GM23338 (cell line): ENCODE results near the gene SLC12A5. TPM values are rescaled to one million over a fixed set of nuclear protein-coding genes. Genes with fewer than 3 reads are reported as not detected.

Source experiments
- ATAC-seq: fragments of 200-7000 bp; cut with Tn5 transposase; 3 replicates; pipeline ENCODE4 v1.9.1; 2020
- DNase-seq: peaks from one replicate; pipeline ENCODE4 v3.0.0-alpha.2; 2015; ENCODE audit warnings: low spot score
- H2AFZ ChIP-seq: fragments of 200-600 bp; sonication (generic); 2 replicates; pipeline ENCODE4 v1.8.0; 2016; ENCODE audit warnings: antibody characterized with exemption, mild to moderate bottlenecking, moderate library complexity
- H3F3A ChIP-seq: fragments of 200-600 bp; sonication (generic); replicated peaks from 2 replicates; pipeline ENCODE4 v1.8.0; 2017; ENCODE audit warnings: antibody characterized with exemption, mixed run types, low read depth
- H3K27ac ChIP-seq: fragments of 200-600 bp; sonication (generic); 2 replicates; pipeline ENCODE4 v1.6.1; 2016; ENCODE audit warnings: low read depth
- H3K27me3 ChIP-seq: fragments of 200-600 bp; sonication (generic); 2 replicates; pipeline ENCODE4 v1.8.0; 2016; ENCODE audit warnings: mild to moderate bottlenecking, mixed run types, moderate library complexity; ENCODE audit not compliant: insufficient read depth
- H3K36me3 ChIP-seq: fragments of 200-600 bp; sonication (generic); 2 replicates; pipeline ENCODE4 v1.8.0; 2016; ENCODE audit warnings: mild to moderate bottlenecking; ENCODE audit not compliant: insufficient read depth
- H3K4me1 ChIP-seq: fragments of 200-600 bp; sonication (generic); 2 replicates; pipeline ENCODE4 v1.8.0; 2016; ENCODE audit warnings: mild to moderate bottlenecking, moderate library complexity; ENCODE audit not compliant: insufficient read depth
- H3K4me2 ChIP-seq: fragments of 200-600 bp; sonication (generic); 2 replicates; pipeline ENCODE4 v1.7.1; 2017; ENCODE audit warnings: mixed run types
- H3K4me3 ChIP-seq: fragments of 200-600 bp; sonication (generic); 2 replicates; pipeline ENCODE4 v1.6.1; 2016; ENCODE audit warnings: mixed run types
- H3K79me2 ChIP-seq: fragments of 200-600 bp; sonication (generic); replicated peaks from 2 replicates; pipeline ENCODE4 v1.8.0; 2017; ENCODE audit warnings: mild to moderate bottlenecking; ENCODE audit not compliant: insufficient read depth
- H3K9me2 ChIP-seq: fragments of 200-600 bp; sonication (generic); 2 replicates; pipeline ENCODE4 v1.8.0; 2017; ENCODE audit not compliant: insufficient read depth
- H4K20me1 ChIP-seq: fragments of 200-600 bp; sonication (generic); replicated peaks from 2 replicates; pipeline ENCODE4 v1.8.0; 2017; ENCODE audit warnings: mild to moderate bottlenecking; ENCODE audit not compliant: insufficient read depth
- H3K27ac Mint-ChIP-seq: 2 replicates; pipeline ENCODE4 v1.8.0; 2020; ENCODE audit warnings: inconsistent platforms, mild to moderate bottlenecking, moderate library complexity, mixed read lengths
- H3K27me3 Mint-ChIP-seq: 3 replicates; pipeline ENCODE4 v1.8.0; 2022; ENCODE audit warnings: low read depth, mild to moderate bottlenecking, moderate library complexity, mixed read lengths, inconsistent platforms; ENCODE audit not compliant: insufficient read depth, poor library complexity
- H3K36me3 Mint-ChIP-seq: 3 replicates; pipeline ENCODE4 v1.8.0; 2021; ENCODE audit warnings: low read depth, mild to moderate bottlenecking, inconsistent platforms, moderate library complexity, mixed read lengths
- H3K4me1 Mint-ChIP-seq: 3 replicates; pipeline ENCODE4 v1.8.0; 2020; ENCODE audit warnings: mild to moderate bottlenecking, inconsistent platforms, mixed read lengths
- H3K4me3 Mint-ChIP-seq: 3 replicates; pipeline ENCODE4 v1.8.0; 2021; ENCODE audit warnings: moderate library complexity, mild to moderate bottlenecking, inconsistent platforms, mixed read lengths
- H3K9me3 Mint-ChIP-seq: 3 replicates; pipeline ENCODE4 v1.8.0; 2020; ENCODE audit warnings: moderate library complexity, mild to moderate bottlenecking, inconsistent platforms, mixed read lengths
- CREB1 ChIP-seq: fragments of 250-450 bp; sonication (Bioruptor Pico); IDR thresholded peaks from 2 replicates; pipeline ENCODE4 v1.5.0; 2020; ENCODE audit warnings: low read depth, mild to moderate bottlenecking, moderate library complexity
- CTCF ChIP-seq, 2 experiments: fragments of 200-600 bp in 1 of 2; sonication (generic) in 1 of 2; conservative IDR thresholded peaks; 2 replicates each; pipeline versions ENCODE4 v1.5.1 to v1.6.1; 2016 to 2017; ENCODE audit warnings: antibody characterized with exemption in 2 of 2, low read depth in 2 of 2, mild to moderate bottlenecking in 2 of 2, moderate library complexity in 1 of 2
- ETS1 ChIP-seq: IDR thresholded peaks from 2 replicates; pipeline ENCODE4 v1.6.1; 2016; ENCODE audit warnings: antibody characterized with exemption
- EZH2 ChIP-seq: fragments of 200-600 bp; sonication (generic); IDR thresholded peaks from one replicate; pipeline ENCODE4 v1.8.0; 2017; ENCODE audit warnings: antibody characterized with exemption, mild to moderate bottlenecking, low read depth; ENCODE audit not compliant: unreplicated experiment
- EZH2phosphoT487 ChIP-seq: fragments of 200-600 bp; sonication (generic); IDR thresholded peaks from one replicate; pipeline ENCODE4 v1.8.1; 2018; ENCODE audit warnings: antibody characterized with exemption; ENCODE audit not compliant: unreplicated experiment
- JUNB ChIP-seq: IDR thresholded peaks from one replicate; pipeline ENCODE4 v1.6.1; 2016; ENCODE audit warnings: antibody characterized with exemption; ENCODE audit not compliant: unreplicated experiment
- NANOG ChIP-seq: IDR thresholded peaks from 2 replicates; pipeline ENCODE4 v1.6.1; 2016; ENCODE audit warnings: antibody characterized with exemption, borderline replicate concordance
- POLR2AphosphoS5 ChIP-seq: IDR thresholded peaks from 2 replicates; pipeline ENCODE4 v1.6.1; 2016; ENCODE audit warnings: antibody characterized with exemption, low read depth
- REST ChIP-seq: IDR thresholded peaks from one replicate; pipeline ENCODE4 v1.6.1; 2018; ENCODE audit warnings: antibody characterized with exemption; ENCODE audit not compliant: unreplicated experiment
- STAT1 ChIP-seq: IDR thresholded peaks from one replicate; pipeline ENCODE4 v1.6.1; 2016; ENCODE audit warnings: antibody characterized with exemption; ENCODE audit not compliant: unreplicated experiment
- ZNF114 ChIP-seq: fragments of 250-450 bp; sonication (Bioruptor Pico); IDR thresholded peaks from 2 replicates; pipeline ENCODE4 v1.5.0; 2020; ENCODE audit warnings: mild to moderate bottlenecking, moderate library complexity
- ZNF331 ChIP-seq: fragments of 250-450 bp; sonication (Bioruptor Pico); IDR thresholded peaks from 2 replicates; pipeline ENCODE4 v1.5.0; 2020; ENCODE audit warnings: low read depth, mild to moderate bottlenecking, moderate library complexity
- ZNF462 ChIP-seq: fragments of 250-450 bp; sonication (Bioruptor Pico); IDR thresholded peaks from 2 replicates; pipeline ENCODE4 v1.5.0; 2020; ENCODE audit warnings: mild to moderate bottlenecking, moderate library complexity
- polyA plus RNA-seq: library from polyadenylated mRNA; unstranded; fragments of >200 nt; fragmentation: Nextera tagmentation; extraction: Ambion mirVana; gene quantifications from 2 replicates; pipeline ENCODE4 v1.2.1, GENCODE V29; 2016
- total RNA-seq: library from RNA; depleted of rRNA; stranded (reverse); fragments of >200 nt; shearing (Covaris generic); gene quantifications from 2 replicates; pipeline ENCODE4 v1.2.3, GENCODE V29; 2014

SLC12A5 gene
- total and polyA plus RNA-seq, 2 experiments from 2014 or later, result 3.5 to 8.4 TPM

- H3K4me2 ChIP-seq, result peak overlapping the region; percentile 70
- no peak for TF ChIP-seq CTCF (conservative IDR thresholded peaks at IDR 0.05; ENCODE audit: low read depth in 2 of 2)
- no peak for TF ChIP-seq CREB1 (CRISPR knock-in tag)
- no peak for TF ChIP-seq NANOG
- no peak for TF ChIP-seq REST
- no peak for TF ChIP-seq ZNF331 (CRISPR knock-in tag)
- TF ChIP-seq POLR2AphosphoS5, result no peak
- TF ChIP-seq ZNF114 (CRISPR knock-in tag), result no peak
- TF ChIP-seq JUNB, result no peak
- TF ChIP-seq EZH2, result no peak
- TF ChIP-seq STAT1, result no peak
- TF ChIP-seq ZNF462 (CRISPR knock-in tag), result no peak
- no peak for TF ChIP-seq EZH2phosphoT487
- no peak for TF ChIP-seq ETS1
- H3K27ac ChIP-seq, result peak overlapping the region; percentile 98
- Mint-ChIP-seq H3K27me3 (peaks cover 5% of the 10 kb centered on the region), H3K27ac (peak overlapping the region; percentile 59), H3K36me3 (no peaks in the 10 kb centered on the region), H3K4me3 (no peak overlapping the region; the same call in 2 of the 3 replicates), H3K9me3 (no peaks in the 10 kb centered on the region), H3K4me1 (peaks cover 59% of the 10 kb centered on the region)
- H3K27me3 ChIP-seq, result no peaks in the 10 kb centered on the region
- H3K4me3 ChIP-seq, result no peak overlapping the region; the same call in 1 of the 2 replicates
- no peaks in the 10 kb centered on the region for H3K79me2 ChIP-seq
- peaks cover 67% of the 10 kb centered on the region for H3K4me1 ChIP-seq
- DNase-seq (no peak), ATAC-seq (no peak)
- no peaks in the 10 kb centered on the region for H3K9me2 ChIP-seq
- H3K36me3 ChIP-seq, result no peaks in the 10 kb centered on the region
- no peaks in the 10 kb centered on the region for H4K20me1 ChIP-seq
- H3F3A ChIP-seq, result peaks cover 19% of the 10 kb centered on the region
- no peak overlapping the region for H2AFZ ChIP-seq
Measured at GRCh38 chr20:46004187-46004586, 24.8 kb upstream of the SLC12A5 start.
